ENCODE data around the gene COX6A2.

GRCh38 chr16:31466381-31466841 is 38.3 kb upstream of the COX6A2 start:
- TF ChIP-seq CTCF (conservative IDR thresholded peaks at IDR 0.05; ENCODE audit: low read depth in 2 of 2): no peak
- no peak for TF ChIP-seq EZH2 (IDR thresholded peaks at IDR 0.05; ENCODE audit: low read depth, unreplicated experiment)
- no peak for TF ChIP-seq EZH2phosphoT487 (IDR thresholded peaks at IDR 0.05; ENCODE audit: unreplicated experiment)
- TF ChIP-seq POLR2AphosphoS5 (IDR thresholded peaks at IDR 0.05; ENCODE audit: low read depth): no peak
- no peak for TF ChIP-seq NANOG (IDR thresholded peaks at IDR 0.05; ENCODE audit: borderline replicate concordance)
- TF ChIP-seq ETS1 (IDR thresholded peaks at IDR 0.05): no peak
- TF ChIP-seq ZNF114 (CRISPR knock-in tag; IDR thresholded peaks at IDR 0.05): no peak

Measured in GM23338 (cell line).